GM21576 (cell line): ENCODE data around the gene COL13A1.

Experiments
- ATAC-seq: cut with Tn5 transposase; IDR thresholded peaks from one replicate; pipeline ENCODE4 v1.9.1; 2021; ENCODE audit warnings: mild to moderate bottlenecking, moderate library complexity; ENCODE audit not compliant: unreplicated experiment

Gene COL13A1

GRCh38 chr10:69865450-69865849, 63.7 kb downstream of the COL13A1 start:
- ATAC-seq, result no peak

DNA sequence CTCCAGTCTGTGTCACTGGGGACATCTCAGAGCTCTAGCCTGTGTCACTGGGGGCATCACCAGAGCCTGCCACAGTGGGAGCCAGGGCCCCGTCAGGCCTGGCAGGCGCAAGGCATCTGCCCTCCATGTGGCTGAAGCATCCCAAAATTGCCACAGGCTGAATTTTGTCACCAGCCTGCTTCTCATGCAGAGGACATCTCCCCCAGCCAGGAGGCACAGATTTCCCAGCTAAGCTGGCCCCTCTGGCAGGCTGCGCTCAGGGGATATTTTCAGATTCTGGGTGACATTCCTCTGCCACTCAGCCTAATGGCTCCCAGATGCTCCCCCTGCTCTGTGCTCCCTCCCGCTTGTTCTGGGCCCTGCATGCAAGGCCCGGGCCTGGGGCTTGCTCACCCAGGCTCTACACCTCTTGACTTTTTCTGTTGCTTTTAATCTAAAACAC, 64.6 kb downstream of the COL13A1 start:
- ATAC-seq, result no peak

GRCh38 chr10:69866688-69867461, 65.2 kb downstream of the COL13A1 start:
- ATAC-seq, result no peak

DNA sequence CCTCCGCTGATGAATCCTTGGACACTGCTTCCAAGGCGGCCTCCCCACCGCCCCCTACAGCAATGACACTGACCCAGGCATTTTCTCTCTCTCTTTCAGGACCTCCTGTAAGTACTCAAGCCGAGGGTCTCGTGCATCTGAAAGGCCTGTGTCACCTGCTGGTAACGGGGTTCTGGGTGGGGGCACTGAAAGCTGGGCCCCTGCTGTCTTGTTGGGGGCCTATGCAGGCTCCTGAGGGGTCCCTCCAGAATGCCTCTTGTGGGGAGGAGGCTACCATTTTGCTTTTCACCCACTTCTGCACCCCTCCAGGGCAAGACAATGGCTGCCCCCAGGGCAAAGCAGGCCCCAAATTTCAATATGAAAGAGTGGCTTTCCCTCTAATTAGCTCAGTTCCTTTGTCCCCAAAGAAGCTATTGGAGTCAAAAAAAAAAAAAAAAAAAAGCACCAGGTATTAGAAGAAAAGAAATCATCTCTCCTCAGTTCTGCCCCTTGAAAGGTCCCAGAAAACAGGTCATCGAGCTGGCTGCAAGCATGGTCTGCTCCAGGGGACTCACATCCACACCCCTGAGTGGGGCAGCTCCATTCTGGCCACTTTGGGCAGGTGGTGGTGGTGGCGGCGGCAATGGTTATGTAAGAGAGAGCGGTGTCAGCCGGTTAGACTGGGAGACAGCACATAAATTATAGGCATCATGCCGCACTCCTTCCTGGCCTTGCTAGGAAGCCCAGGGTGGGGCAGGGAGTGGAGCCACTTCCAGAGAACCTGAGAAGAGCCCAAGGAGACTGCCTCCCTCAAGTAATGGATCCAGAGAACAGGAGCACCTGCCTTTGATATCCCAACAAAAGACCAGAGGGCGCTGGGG, 66.2 kb downstream of the COL13A1 start:
- no peak for ATAC-seq

- ATAC-seq, result no peak
These were observed 67.1 kb downstream of the COL13A1 start for GRCh38 chr10:69868821-69869220.

DNA sequence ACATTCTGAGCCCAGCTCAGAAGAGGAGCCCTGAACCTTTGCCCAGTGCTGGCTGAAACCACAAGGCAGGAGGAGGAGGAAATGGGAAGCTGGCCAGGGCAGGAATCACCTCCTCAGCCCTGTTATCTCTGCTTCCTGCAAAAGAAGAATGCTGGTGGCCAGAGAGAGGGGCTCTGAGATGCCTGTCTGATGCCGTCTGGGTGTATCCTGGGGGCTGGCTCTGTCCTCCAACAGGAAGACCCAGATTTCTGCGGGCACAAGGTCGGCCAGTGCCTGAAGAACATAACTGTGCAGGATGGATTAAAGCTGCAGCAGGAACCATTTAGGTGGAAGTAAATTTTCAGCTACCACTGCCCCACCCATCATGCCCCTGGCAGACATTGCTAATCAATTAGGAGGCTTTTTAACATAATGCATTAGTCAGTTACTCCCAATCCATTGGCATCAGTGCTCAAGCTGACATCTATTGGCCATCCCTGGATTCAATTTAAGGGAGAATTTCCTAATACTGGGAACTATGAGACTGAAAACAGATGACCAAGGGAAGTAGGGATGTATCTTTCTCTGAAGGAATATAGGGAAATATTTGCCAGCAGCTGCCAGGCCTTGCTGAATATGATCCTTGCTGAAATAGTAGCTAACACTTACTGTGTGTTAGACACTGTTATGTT, 67.7 kb downstream of the COL13A1 start:
- ATAC-seq, result no peak

DNA sequence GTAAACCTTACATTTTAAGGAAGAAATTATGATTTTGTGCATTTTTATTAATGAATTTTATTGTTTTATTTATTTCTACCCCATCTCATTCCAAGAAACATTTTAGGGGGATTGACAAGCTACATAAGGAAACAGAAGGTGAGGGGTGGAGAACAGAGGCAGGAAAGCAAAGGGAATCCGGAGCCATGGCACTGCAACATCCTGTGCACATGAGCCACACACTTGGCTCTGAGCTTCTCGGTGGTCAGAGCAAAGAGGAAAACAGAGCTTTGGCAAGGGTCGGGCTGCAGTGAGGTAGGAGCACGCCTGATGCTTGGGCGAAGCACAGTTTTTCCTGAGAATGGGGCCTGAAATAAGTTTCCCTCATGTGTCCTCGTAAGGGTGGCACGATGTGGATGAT, 68.9 kb downstream of the COL13A1 start:
- no peak for ATAC-seq

DNA sequence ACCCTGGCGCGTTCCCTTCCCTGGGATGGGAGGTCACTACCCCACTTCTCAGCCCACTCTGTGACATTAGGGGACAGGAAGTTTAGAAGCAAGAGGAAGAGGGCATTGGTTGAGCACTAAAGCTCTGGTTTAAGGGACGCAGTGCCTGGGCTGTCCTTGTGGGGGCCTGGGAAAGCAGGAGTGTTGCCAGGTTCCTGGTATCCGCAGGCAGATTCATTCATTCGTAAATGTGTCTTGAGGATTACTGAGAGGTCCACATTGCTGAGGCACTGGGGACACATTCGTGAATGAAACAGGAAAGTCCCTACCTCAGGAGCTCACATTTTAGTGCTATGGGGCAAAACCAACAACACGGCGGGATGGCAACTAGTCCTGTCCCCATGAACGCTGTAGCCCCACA, 69.4 kb downstream of the COL13A1 start:
- ATAC-seq, result no peak

DNA sequence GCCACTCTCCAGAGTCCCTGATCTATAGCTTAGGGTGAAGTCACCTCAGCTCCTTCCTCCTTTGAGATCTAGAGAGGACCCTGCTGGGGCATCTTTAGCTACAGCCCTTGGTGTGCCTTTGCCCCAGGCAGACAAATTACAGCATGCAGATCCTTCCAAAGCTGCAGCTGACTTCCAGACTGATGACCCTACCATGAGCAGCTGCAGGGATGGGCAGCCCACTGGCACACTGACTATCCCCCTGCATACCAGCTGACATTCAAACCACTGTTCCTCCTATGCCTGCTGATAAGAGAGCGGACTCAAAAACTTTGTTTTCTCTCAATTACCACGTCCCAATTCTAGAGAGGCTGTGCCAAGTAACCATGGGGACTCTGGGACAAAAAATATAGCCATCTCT, 70.6 kb downstream of the COL13A1 start:
- no peak for ATAC-seq

- no peak for ATAC-seq
These were observed 71.5 kb downstream of the COL13A1 start for GRCh38 chr10:69873135-69873639.

DNA sequence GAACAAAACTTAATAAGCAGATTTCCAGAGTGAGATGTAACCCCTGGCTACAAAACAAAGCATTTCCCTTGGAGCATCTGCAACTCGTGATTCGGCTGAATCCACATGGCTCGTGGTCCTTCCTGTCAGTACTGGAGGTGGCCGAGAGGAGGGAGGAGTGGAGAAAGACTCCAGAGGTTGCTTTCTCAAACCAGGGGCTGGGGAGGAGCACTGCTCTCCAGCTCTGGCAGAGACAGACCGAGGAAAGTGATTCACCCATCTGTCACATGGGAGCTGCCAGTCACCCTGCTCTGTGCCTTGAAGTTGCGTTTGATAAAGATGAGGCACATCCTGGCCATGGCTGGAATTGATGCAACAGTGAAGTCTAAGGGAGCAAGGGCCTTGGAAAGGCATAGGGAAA, 72.7 kb downstream of the COL13A1 start:
- no peak for ATAC-seq

GRCh38 chr10:69875856-69876255, 74.2 kb downstream of the COL13A1 start:
- no peak for ATAC-seq

GRCh38 chr10:69876286-69876685, 74.6 kb downstream of the COL13A1 start:
- ATAC-seq, result no peak

DNA sequence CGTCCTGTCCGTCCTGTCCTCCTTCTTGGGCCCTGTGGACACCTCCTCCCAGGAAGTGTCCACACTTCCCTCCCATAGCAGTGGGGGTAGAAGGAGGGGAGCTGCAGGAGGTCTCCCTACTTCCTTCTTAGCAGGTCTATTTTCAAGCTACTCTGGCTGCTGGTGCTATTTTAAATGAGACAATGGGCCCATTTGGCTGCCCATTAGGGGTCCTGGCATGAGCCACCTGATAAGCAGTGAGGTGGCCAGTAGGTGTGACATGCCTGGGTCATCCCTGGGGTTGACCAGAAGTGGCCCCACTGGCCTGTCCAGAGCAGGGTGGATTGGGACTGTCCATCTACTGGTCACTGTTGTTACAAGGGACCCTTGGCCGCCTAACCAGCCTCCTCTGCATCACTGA, 75.2 kb downstream of the COL13A1 start:
- ATAC-seq, result no peak

GRCh38 chr10:69878038-69878437, 76.3 kb downstream of the COL13A1 start:
- ATAC-seq, result no peak

DNA sequence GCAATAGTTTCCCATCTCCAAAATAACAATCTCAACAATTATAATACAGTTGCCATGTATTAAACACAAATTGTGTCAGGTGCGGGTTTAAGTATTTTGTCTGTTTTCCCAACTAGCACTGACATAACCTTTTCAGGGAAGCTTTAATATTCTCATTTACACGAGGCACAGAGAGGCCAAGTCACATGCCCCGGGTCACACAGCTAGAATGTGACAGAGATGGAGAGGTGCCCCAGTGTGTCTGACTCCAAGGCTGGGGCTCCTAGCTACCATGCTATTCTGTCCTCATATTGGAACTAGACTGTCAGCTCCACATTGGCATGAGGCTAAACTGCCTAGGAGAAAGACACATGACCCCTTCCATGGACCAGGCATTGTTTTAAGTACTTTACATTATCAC, 77.2 kb downstream of the COL13A1 start:
- no peak for ATAC-seq

GRCh38 chr10:69879634-69880257, 78.0 kb downstream of the COL13A1 start:
- no peak for ATAC-seq

GRCh38 chr10:69880301-69881081, 78.8 kb downstream of the COL13A1 start:
- ATAC-seq, result no peak

DNA sequence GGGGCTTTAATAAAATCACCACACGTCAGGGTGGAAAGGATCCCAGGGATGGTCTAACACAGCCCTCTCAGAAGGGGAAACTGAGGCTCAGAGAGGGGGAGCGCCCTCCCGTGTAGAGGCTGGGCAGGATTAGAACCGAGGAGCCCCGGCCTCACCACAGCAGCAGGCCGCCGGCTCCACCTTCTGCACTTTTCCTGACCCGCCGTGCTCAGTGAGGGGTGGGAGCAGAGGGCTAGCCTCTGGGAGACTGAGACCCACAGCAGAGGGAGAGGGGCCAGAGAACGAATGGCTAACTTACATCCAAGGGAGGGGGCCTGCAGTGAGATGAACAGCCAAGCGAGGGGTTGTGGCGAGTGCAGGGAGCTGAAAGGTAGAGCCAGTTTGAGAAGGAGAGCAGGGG, 79.5 kb downstream of the COL13A1 start:
- ATAC-seq, result no peak
